GM23338 (cell line): ENCODE data around the gene DCP1B. TPM values are rescaled to one million over a fixed set of nuclear protein-coding genes. Genes with fewer than 3 reads are reported as not detected.

Experiments
- ATAC-seq: fragments of 200-7000 bp; cut with Tn5 transposase; 3 replicates; pipeline ENCODE4 v1.9.1; 2020
- DNase-seq: peaks from one replicate; pipeline ENCODE4 v3.0.0-alpha.2; 2015; ENCODE audit warnings: low spot score
- H2AFZ ChIP-seq: fragments of 200-600 bp; sonication (generic); 2 replicates; pipeline ENCODE4 v1.8.0; 2016; ENCODE audit warnings: antibody characterized with exemption, mild to moderate bottlenecking, moderate library complexity
- H3F3A ChIP-seq: fragments of 200-600 bp; sonication (generic); replicated peaks from 2 replicates; pipeline ENCODE4 v1.8.0; 2017; ENCODE audit warnings: antibody characterized with exemption, mixed run types, low read depth
- H3K27ac ChIP-seq: fragments of 200-600 bp; sonication (generic); 2 replicates; pipeline ENCODE4 v1.6.1; 2016; ENCODE audit warnings: low read depth
- H3K27me3 ChIP-seq: fragments of 200-600 bp; sonication (generic); 2 replicates; pipeline ENCODE4 v1.8.0; 2016; ENCODE audit warnings: mild to moderate bottlenecking, mixed run types, moderate library complexity; ENCODE audit not compliant: insufficient read depth
- H3K36me3 ChIP-seq: fragments of 200-600 bp; sonication (generic); 2 replicates; pipeline ENCODE4 v1.8.0; 2016; ENCODE audit warnings: mild to moderate bottlenecking; ENCODE audit not compliant: insufficient read depth
- H3K4me1 ChIP-seq: fragments of 200-600 bp; sonication (generic); 2 replicates; pipeline ENCODE4 v1.8.0; 2016; ENCODE audit warnings: mild to moderate bottlenecking, moderate library complexity; ENCODE audit not compliant: insufficient read depth
- H3K4me2 ChIP-seq: fragments of 200-600 bp; sonication (generic); 2 replicates; pipeline ENCODE4 v1.7.1; 2017; ENCODE audit warnings: mixed run types
- H3K4me3 ChIP-seq: fragments of 200-600 bp; sonication (generic); 2 replicates; pipeline ENCODE4 v1.6.1; 2016; ENCODE audit warnings: mixed run types
- H3K79me2 ChIP-seq: fragments of 200-600 bp; sonication (generic); replicated peaks from 2 replicates; pipeline ENCODE4 v1.8.0; 2017; ENCODE audit warnings: mild to moderate bottlenecking; ENCODE audit not compliant: insufficient read depth
- H3K9me2 ChIP-seq: fragments of 200-600 bp; sonication (generic); 2 replicates; pipeline ENCODE4 v1.8.0; 2017; ENCODE audit not compliant: insufficient read depth
- H4K20me1 ChIP-seq: fragments of 200-600 bp; sonication (generic); replicated peaks from 2 replicates; pipeline ENCODE4 v1.8.0; 2017; ENCODE audit warnings: mild to moderate bottlenecking; ENCODE audit not compliant: insufficient read depth
- H3K27ac Mint-ChIP-seq: 2 replicates; pipeline ENCODE4 v1.8.0; 2020; ENCODE audit warnings: inconsistent platforms, mild to moderate bottlenecking, moderate library complexity, mixed read lengths
- H3K27me3 Mint-ChIP-seq: 3 replicates; pipeline ENCODE4 v1.8.0; 2022; ENCODE audit warnings: low read depth, mild to moderate bottlenecking, moderate library complexity, mixed read lengths, inconsistent platforms; ENCODE audit not compliant: insufficient read depth, poor library complexity
- H3K36me3 Mint-ChIP-seq: 3 replicates; pipeline ENCODE4 v1.8.0; 2021; ENCODE audit warnings: low read depth, mild to moderate bottlenecking, inconsistent platforms, moderate library complexity, mixed read lengths
- H3K4me1 Mint-ChIP-seq: 3 replicates; pipeline ENCODE4 v1.8.0; 2020; ENCODE audit warnings: mild to moderate bottlenecking, inconsistent platforms, mixed read lengths
- H3K4me3 Mint-ChIP-seq: 3 replicates; pipeline ENCODE4 v1.8.0; 2021; ENCODE audit warnings: moderate library complexity, mild to moderate bottlenecking, inconsistent platforms, mixed read lengths
- H3K9me3 Mint-ChIP-seq: 3 replicates; pipeline ENCODE4 v1.8.0; 2020; ENCODE audit warnings: moderate library complexity, mild to moderate bottlenecking, inconsistent platforms, mixed read lengths
- CREB1 ChIP-seq: fragments of 250-450 bp; sonication (Bioruptor Pico); IDR thresholded peaks from 2 replicates; pipeline ENCODE4 v1.5.0; 2020; ENCODE audit warnings: low read depth, mild to moderate bottlenecking, moderate library complexity
- CTCF ChIP-seq, 2 experiments: fragments of 200-600 bp in 1 of 2; sonication (generic) in 1 of 2; conservative IDR thresholded peaks; 2 replicates each; pipeline versions ENCODE4 v1.5.1 to v1.6.1; 2016 to 2017; ENCODE audit warnings: antibody characterized with exemption in 2 of 2, low read depth in 2 of 2, mild to moderate bottlenecking in 2 of 2, moderate library complexity in 1 of 2
- EZH2 ChIP-seq: fragments of 200-600 bp; sonication (generic); IDR thresholded peaks from one replicate; pipeline ENCODE4 v1.8.0; 2017; ENCODE audit warnings: antibody characterized with exemption, mild to moderate bottlenecking, low read depth; ENCODE audit not compliant: unreplicated experiment
- EZH2phosphoT487 ChIP-seq: fragments of 200-600 bp; sonication (generic); IDR thresholded peaks from one replicate; pipeline ENCODE4 v1.8.1; 2018; ENCODE audit warnings: antibody characterized with exemption; ENCODE audit not compliant: unreplicated experiment
- JUNB ChIP-seq: IDR thresholded peaks from one replicate; pipeline ENCODE4 v1.6.1; 2016; ENCODE audit warnings: antibody characterized with exemption; ENCODE audit not compliant: unreplicated experiment
- NANOG ChIP-seq: IDR thresholded peaks from 2 replicates; pipeline ENCODE4 v1.6.1; 2016; ENCODE audit warnings: antibody characterized with exemption, borderline replicate concordance
- REST ChIP-seq: IDR thresholded peaks from one replicate; pipeline ENCODE4 v1.6.1; 2018; ENCODE audit warnings: antibody characterized with exemption; ENCODE audit not compliant: unreplicated experiment
- STAT1 ChIP-seq: IDR thresholded peaks from one replicate; pipeline ENCODE4 v1.6.1; 2016; ENCODE audit warnings: antibody characterized with exemption; ENCODE audit not compliant: unreplicated experiment
- ZNF114 ChIP-seq: fragments of 250-450 bp; sonication (Bioruptor Pico); IDR thresholded peaks from 2 replicates; pipeline ENCODE4 v1.5.0; 2020; ENCODE audit warnings: mild to moderate bottlenecking, moderate library complexity
- polyA plus RNA-seq: library from polyadenylated mRNA; unstranded; fragments of >200 nt; fragmentation: Nextera tagmentation; extraction: Ambion mirVana; gene quantifications from 2 replicates; pipeline ENCODE4 v1.2.1, GENCODE V29; 2016
- total RNA-seq: library from RNA; depleted of rRNA; stranded (reverse); fragments of >200 nt; shearing (Covaris generic); gene quantifications from 2 replicates; pipeline ENCODE4 v1.2.3, GENCODE V29; 2014
- TF ChIP-seq, protein P1 (sequence below): fragments of 250-450 bp; sonication (Bioruptor Pico); IDR thresholded peaks from 2 replicates; pipeline ENCODE4 v1.5.0; 2020; ENCODE audit warnings: mild to moderate bottlenecking, moderate library complexity
- TF ChIP-seq, protein P2 (sequence below): IDR thresholded peaks from 2 replicates; pipeline ENCODE4 v1.6.1; 2016; ENCODE audit warnings: antibody characterized with exemption

DCP1B gene
- total and polyA plus RNA-seq, 2 experiments from 2014 or later: 24.4 to 29.8 TPM

GRCh38 chr12:1908758-1909157 lies 95.5 kb downstream of the DCP1B start (continued):
- no peak for TF ChIP-seq REST

- no peak overlapping the region for H3K27ac Mint-ChIP-seq
- H3K9me3 Mint-ChIP-seq: peaks cover 18% of the 10 kb centered on the region; the same call in 2 of the 3 replicates
- H3K4me1 Mint-ChIP-seq: 0 out of 3 replicates have a peak, but pooled peaks cover 2% of the 10 kb centered on the region
- no peaks in the 10 kb centered on the region for H3K4me1 ChIP-seq
- no peak overlapping the region for H3K4me3 ChIP-seq
- no peak overlapping the region for H3K27ac ChIP-seq
- no peak overlapping the region for H3K4me3 Mint-ChIP-seq
- H3K36me3 ChIP-seq: no peaks in the 10 kb centered on the region
- H3F3A ChIP-seq: no peaks in the 10 kb centered on the region
- no peaks in the 10 kb centered on the region for H3K9me2 ChIP-seq
- no peaks in the 10 kb centered on the region for H4K20me1 ChIP-seq
- no peaks in the 10 kb centered on the region for H3K36me3 Mint-ChIP-seq
- H3K4me2 ChIP-seq: no peak overlapping the region
- DNase-seq (no peak), ATAC-seq (no peak; the same call in 2 of the 3 replicates)
- no peak overlapping the region for H2AFZ ChIP-seq
- H3K79me2 ChIP-seq: no peaks in the 10 kb centered on the region
- H3K27me3 ChIP-seq: no peaks in the 10 kb centered on the region
- peaks cover 5% of the 10 kb centered on the region for H3K27me3 Mint-ChIP-seq
- TF ChIP-seq, protein P1, sequence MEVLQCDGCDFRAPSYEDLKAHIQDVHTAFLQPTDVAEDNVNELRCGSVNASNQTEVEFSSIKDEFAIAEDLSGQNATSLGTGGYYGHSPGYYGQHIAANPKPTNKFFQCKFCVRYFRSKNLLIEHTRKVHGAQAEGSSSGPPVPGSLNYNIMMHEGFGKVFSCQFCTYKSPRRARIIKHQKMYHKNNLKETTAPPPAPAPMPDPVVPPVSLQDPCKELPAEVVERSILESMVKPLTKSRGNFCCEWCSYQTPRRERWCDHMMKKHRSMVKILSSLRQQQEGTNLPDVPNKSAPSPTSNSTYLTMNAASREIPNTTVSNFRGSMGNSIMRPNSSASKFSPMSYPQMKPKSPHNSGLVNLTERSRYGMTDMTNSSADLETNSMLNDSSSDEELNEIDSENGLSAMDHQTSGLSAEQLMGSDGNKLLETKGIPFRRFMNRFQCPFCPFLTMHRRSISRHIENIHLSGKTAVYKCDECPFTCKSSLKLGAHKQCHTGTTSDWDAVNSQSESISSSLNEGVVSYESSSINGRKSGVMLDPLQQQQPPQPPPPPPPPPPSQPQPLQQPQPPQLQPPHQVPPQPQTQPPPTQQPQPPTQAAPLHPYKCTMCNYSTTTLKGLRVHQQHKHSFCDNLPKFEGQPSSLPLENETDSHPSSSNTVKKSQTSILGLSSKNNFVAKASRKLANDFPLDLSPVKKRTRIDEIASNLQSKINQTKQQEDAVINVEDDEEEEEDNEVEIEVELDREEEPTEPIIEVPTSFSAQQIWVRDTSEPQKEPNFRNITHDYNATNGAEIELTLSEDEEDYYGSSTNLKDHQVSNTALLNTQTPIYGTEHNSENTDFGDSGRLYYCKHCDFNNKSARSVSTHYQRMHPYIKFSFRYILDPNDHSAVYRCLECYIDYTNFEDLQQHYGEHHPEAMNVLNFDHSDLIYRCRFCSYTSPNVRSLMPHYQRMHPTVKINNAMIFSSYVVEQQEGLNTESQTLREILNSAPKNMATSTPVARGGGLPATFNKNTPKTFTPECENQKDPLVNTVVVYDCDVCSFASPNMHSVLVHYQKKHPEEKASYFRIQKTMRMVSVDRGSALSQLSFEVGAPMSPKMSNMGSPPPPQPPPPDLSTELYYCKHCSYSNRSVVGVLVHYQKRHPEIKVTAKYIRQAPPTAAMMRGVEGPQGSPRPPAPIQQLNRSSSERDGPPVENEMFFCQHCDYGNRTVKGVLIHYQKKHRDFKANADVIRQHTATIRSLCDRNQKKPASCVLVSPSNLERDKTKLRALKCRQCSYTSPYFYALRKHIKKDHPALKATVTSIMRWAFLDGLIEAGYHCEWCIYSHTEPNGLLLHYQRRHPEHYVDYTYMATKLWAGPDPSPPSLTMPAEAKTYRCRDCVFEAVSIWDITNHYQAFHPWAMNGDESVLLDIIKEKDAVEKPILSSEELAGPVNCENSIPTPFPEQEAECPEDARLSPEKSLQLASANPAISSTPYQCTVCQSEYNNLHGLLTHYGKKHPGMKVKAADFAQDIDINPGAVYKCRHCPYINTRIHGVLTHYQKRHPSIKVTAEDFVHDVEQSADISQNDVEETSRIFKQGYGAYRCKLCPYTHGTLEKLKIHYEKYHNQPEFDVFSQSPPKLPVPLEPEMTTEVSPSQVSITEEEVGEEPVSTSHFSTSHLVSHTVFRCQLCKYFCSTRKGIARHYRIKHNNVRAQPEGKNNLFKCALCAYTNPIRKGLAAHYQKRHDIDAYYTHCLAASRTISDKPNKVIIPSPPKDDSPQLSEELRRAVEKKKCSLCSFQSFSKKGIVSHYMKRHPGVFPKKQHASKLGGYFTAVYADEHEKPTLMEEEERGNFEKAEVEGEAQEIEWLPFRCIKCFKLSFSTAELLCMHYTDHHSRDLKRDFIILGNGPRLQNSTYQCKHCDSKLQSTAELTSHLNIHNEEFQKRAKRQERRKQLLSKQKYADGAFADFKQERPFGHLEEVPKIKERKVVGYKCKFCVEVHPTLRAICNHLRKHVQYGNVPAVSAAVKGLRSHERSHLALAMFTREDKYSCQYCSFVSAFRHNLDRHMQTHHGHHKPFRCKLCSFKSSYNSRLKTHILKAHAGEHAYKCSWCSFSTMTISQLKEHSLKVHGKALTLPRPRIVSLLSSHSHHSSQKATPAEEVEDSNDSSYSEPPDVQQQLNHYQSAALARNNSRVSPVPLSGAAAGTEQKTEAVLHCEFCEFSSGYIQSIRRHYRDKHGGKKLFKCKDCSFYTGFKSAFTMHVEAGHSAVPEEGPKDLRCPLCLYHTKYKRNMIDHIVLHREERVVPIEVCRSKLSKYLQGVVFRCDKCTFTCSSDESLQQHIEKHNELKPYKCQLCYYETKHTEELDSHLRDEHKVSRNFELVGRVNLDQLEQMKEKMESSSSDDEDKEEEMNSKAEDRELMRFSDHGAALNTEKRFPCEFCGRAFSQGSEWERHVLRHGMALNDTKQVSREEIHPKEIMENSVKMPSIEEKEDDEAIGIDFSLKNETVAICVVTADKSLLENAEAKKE (CRISPR knock-in tag): no peak
- TF ChIP-seq CREB1 (CRISPR knock-in tag) (no peak), JUNB (no peak), EZH2 (no peak), CTCF (conservative IDR thresholded peaks at IDR 0.05; ENCODE audit: low read depth in 2 of 2) (no peak), EZH2phosphoT487 (no peak), NANOG (no peak), STAT1 (no peak), ZNF114 (CRISPR knock-in tag) (no peak)
- TF ChIP-seq, protein P2, sequence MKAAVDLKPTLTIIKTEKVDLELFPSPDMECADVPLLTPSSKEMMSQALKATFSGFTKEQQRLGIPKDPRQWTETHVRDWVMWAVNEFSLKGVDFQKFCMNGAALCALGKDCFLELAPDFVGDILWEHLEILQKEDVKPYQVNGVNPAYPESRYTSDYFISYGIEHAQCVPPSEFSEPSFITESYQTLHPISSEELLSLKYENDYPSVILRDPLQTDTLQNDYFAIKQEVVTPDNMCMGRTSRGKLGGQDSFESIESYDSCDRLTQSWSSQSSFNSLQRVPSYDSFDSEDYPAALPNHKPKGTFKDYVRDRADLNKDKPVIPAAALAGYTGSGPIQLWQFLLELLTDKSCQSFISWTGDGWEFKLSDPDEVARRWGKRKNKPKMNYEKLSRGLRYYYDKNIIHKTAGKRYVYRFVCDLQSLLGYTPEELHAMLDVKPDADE: no peak
Measured at GRCh38 chr12:1907652-1908611, 96.3 kb downstream of the DCP1B start.
